HG03520 (cell line): ENCODE measurements around the gene RPS8.
A peak's percentile ranks its signal among the peaks of the same experiment; 100 is the strongest.
"Not testable (repeated sequence)": the region's sequence is repeated elsewhere in the genome, so short reads cannot be mapped to it uniquely, and the experiment has no call there.

Source experiments
- ATAC-seq: cut with Tn5 transposase; IDR thresholded peaks from one replicate; pipeline ENCODE4 v1.9.1; 2021; ENCODE audit warnings: mild to moderate bottlenecking, moderate library complexity; ENCODE audit not compliant: unreplicated experiment

Gene RPS8

DNA sequence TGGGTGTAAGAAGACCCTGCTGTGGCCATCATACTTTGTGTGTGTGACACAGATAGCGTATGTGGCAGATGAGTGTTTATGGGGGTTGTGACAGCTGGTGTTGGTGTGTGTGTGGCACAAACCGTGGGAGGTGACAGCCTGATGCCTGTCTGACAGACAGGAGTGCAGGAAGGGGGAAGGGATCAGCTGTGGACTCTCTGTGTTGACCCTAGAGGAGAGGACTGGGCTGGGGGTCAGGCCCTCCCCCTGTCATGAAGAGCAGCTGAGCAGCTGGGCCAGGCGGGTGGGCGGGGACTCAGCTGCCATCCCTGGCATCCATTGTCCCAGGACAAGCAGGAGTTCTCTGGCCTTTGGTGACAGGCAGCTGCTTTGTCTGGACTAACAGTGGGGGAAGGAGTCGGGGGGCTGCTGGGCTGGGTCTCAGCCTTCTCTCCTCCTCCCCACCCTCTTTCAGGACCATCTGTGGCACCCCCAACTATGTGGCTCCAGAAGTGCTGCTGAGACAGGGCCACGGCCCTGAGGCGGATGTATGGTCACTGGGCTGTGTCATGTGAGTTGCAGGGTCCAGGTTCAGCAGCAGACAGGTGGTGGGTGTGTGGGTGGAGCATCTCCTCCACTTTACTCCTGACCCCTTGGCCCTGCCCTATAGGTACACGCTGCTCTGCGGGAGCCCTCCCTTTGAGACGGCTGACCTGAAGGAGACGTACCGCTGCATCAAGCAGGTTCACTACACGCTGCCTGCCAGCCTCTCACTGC lies 27.1 kb downstream of the RPS8 start:
- no peak for ATAC-seq

DNA sequence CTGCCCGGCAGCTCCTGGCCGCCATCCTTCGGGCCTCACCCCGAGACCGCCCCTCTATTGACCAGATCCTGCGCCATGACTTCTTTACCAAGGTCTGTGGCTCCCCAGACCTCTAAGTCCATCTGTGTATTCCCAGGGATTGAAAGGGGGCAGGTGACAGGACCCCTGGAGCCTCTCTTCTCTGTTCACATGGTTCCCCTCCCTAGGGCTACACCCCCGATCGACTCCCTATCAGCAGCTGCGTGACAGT lies 27.6 kb downstream of the RPS8 start:
- no peak for ATAC-seq

DNA sequence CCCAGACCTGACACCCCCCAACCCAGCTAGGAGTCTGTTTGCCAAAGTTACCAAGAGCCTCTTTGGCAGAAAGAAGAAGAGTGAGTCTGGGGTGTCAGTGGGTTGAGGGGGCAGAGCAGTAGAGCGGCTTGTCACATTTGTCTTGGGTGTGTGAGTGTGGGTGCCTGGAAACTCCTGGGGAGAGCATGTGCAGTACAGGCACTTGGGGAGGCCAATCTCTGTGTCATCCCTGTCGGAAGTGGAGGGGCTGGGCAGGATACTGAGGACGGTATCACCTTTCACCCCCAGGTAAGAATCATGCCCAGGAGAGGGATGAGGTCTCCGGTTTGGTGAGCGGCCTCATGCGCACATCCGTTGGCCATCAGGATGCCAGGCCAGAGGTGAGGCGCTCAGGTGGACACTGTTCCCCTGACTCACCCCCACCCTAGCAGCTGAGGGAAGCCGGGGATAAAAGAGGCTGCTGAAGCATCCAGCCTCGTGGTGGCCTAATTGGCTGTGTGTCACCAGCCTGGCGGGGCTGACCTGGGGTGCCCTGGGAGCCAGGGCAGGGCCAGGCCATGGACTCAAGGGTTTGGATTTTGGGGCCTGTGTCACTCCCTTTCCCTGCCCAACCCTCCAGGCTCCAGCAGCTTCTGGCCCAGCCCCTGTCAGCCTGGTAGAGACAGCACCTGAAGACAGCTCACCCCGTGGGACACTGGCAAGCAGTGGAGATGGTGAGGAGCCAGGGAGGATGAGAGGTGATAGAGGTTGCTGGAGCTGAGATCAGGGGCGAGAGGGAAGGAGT lies 28.2 kb downstream of the RPS8 start:
- no peak for ATAC-seq

DNA sequence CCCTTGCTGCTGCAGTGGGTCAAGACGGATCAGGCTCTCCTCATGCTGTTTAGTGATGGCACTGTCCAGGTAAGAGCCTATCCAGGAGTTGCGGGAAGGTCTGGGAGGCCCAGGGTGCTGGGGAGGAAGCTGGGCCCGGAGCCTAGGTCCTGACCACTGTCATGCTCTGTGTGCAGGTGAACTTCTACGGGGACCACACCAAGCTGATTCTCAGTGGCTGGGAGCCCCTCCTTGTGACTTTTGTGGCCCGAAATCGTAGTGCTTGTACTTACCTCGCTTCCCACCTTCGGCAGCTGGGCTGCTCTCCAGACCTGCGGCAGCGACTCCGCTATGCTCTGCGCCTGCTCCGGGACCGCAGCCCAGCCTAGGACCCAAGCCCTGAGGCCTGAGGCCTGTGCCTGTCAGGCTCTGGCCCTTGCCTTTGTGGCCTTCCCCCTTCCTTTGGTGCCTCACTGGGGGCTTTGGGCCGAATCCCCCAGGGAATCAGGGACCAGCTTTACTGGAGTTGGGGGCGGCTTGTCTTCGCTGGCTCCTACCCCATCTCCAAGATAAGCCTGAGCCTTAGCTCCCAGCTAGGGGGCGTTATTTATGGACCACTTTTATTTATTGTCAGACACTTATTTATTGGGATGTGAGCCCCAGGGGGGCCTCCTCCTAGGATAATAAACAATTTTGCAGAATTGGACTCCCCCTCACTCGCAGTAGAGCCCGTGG lies 30.1 kb downstream of the RPS8 start:
- no peak for ATAC-seq

DNA sequence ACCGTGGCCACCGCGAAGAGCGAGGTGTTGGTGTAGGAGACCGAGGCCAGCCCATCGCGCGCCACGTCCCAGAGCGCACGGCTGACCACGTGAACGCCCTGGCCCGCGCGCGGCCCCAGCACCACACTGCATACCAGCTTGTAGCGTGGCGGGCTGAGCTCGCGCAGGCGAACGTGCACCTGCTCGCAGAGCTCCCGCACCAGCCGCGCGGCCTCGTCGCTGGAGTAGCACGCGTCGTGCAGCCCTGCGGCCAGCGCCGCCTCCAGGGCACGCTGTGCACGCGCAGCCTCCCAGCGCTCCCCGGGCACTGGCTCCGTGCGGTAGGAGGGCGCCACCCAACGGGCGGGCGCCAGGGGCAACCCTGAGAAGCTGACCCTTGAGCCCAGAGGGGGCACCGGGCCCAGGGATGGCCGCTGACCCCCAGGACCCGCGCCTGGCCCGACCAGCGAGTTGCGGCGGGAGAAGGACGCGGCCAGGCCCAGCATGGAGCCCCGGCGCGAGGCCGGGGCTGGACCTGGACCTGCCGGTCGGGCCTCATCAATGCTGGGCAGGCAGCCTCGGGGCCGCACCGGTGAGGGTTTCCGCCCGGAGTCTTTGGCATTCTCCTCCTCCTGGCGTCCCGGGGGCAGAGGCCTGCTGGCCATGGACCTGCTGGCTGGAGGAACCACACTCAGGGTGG lies 30.8 kb downstream of the RPS8 start:
- no peak for ATAC-seq

DNA sequence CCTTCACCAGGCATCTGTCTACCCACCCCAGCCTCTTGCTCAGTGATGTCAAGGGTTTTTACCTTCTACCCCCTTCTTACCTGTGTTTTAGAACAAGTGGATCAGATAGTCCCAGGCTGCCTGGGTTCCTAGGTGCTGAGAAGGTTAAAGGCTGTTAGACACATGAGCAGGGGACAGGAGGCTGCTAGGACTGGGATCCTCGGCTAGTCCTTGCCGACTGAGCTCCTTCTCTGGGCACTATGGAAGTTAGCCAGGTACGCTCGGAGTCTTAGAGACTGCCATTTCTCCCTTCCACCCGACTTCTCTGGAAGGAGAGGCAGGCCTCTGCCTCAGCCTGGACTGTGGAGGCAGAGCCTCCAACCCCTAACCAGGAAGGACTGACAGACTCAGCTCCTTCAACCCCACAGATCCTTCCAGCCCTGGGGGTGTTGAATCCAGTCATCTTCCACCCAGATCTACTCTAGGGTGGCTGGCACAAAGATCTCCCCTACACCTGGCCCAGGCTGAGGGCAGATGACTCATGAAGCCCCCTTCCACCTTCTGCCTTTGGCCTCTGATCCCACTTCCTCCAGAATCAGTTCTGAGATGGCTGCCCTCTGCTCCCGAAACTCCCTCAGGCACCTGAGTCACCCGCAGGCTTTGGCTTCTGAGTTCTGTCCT lies 31.5 kb downstream of the RPS8 start, which contains the start of gene DYNLT4:
Gene DYNLT4, minus strand, starts transcription at position 648 of the 660 bp plus-strand sequence. CDS start 683 bp downstream, outside the sequence.
- no peak for ATAC-seq

DNA sequence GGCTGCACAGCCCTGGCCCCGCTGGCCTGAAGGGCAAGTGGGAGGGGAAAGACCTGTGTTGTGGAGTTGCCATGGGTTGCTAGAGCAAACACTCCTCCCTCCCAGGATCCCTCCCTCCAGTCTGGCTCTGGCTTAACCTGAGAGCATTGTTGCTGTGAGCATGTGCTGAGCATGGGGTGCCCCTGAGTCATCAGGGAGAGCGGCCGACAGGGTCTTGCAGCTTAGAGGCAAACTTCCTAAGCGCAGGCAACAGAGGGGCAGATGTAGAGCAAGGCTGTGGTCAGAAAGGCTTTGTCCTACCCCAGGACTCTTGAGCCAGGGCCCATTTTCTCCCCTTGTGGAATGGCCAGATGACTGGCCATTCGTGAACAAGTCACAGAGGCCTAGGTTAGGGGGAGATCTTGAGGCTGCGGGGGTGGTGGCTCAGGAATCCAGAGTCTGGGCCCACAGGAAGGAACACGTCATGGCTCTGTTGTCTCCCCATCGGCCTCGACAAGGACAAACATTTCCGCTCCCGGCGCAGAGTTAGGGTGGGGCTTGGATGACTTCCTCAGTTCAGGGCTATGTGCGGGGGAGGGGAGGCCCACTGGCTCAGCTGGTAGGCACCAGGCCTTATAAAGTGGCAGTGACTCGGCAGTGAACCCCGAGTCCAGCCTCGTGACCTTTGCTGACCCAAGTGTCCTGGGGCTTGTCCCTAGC lies 32.2 kb downstream of the RPS8 start:
- ATAC-seq: peak; percentile 36

DNA sequence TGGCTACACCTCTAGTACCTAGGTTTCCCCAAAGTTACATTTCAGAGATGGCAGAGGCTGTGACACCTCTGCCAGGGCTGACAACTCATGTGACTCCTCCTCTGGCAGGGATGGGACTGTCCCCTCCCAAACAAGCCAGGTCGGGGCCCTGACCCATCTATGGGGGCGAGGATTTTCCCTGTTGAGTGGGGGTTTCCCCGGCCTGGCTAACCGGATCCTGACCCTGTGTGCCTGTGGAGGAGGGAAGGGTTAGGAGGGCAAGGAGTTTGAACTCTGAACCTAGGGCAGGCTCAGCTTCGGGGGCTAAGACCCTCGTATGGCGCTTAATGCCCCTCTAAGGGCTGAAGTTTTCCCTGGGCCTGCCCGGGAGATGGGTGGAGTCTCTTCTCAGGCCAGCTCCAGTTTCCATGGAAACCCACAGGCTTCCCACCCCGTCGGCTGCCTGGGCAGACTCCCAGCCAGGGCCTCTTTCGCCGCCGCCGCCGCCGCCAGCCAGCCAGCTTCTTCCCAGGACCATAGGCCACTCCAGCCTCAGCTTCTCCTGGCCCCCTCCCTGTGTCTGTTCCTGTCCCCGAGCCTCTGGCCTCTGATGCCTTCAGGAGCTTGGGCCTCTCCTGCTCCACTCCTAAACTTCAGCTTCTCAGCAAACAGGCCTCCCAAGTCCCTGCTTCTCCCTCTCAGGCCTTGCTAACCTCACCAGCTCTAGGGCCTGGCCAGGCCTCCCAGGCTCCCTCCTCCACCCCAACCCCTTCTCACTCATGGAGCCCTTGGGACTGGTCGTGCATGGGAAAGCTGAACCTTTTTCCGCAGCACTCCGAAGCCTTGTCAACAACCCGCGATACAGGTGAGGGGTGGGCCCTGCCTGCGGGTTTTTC lies 33.0 kb downstream of the RPS8 start, which contains the start of gene BTBD19:
Gene BTBD19, plus strand, starts transcription at position 461 of the 875 bp plus-strand sequence. Its CDS starts 298 bp downstream, at position 759.
- ATAC-seq: no peak

DNA sequence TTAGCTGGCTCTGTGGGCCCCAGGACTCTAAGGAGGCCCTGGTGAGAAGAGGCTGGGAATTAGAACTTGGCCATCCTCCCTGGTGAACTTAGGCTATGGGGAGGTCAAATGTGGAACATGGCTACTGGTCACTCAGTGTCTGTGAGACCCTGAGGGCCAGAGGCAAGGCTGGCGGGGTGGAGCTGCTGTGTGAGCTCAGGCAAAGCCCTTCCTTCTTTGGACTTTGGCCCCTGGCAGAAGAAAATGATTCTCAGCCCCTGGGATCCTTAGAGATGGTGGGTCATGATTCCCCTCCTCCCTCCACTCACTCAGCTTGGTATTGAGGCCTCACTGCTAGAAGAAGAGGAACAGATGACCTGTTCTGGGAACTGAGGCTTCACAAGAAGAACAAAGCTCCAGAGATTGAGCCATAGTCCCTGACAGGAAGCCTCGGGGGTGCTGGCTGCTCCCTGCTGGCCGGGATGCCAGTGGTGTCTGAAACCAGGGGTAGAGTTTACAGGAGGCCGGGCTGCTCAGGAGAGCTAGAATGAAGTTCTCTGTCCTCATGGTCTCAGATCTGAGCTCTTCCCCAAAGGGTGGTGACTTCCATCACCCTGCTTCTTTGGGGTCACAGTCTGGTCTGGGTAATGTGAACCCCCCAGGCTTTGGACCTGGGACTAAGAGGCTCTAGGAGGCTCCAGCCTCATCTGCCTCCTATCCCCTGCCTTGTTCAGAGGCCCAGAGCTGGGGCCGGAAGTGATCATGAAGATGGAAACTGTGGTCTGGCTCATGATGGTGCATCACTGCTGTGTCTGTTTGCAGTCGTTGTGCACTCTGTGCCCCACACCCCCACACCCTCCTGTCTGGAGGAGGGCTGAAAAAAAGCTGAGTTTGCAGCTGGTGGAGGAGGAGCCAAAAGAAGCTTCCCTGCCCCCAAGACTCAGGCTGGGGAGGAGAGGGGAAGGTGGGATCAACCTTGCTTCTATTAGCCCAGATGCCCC lies 33.9 kb downstream of the RPS8 start:
- peak; percentile 55 for ATAC-seq

DNA sequence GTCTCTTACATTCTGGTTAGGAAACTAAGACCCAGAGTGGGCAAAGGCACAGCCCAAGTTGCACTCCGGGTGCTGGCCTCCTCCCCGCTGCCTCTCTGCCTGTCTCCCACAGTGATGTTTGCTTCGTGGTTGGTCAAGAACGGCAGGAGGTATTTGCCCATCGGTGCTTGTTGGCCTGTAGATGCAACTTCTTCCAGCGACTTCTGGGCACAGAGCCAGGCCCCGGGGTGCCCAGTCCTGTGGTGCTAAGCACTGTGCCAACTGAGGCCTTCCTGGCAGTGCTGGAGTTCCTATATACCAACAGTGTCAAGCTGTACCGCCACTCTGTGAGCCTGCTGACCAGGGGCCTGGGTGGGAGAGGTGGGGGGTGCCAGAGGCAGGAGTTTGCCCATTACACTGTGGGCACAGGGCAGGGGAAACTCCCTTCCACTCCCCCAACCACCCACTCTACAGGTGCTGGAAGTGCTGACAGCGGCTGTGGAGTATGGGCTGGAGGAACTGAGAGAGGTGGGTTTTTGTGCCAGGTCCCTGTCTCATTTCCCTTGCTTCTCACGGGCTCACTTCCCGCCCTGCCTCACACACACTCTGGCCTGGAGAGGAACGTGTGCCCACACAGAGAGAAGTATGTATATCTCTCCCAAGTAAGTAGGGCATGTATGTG lies 34.9 kb downstream of the RPS8 start:
- no peak for ATAC-seq

DNA sequence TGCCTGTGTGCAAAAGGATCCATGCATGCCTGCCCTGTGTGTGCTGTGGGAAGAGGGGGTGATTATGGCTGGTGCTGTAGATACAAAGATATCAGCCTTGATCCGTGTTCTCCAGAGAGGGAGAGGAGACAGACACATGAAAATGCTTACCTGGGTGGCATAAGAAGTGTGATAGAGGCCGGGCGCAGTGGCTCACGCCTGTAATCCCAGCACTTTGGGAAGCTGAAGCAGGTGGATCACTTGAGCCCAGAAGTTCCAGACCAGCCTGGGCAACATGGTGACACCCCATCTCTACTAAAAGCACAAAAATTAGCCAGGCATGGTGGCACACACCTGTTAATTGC lies 35.4 kb downstream of the RPS8 start:
- ATAC-seq: not testable (repeated sequence)

DNA sequence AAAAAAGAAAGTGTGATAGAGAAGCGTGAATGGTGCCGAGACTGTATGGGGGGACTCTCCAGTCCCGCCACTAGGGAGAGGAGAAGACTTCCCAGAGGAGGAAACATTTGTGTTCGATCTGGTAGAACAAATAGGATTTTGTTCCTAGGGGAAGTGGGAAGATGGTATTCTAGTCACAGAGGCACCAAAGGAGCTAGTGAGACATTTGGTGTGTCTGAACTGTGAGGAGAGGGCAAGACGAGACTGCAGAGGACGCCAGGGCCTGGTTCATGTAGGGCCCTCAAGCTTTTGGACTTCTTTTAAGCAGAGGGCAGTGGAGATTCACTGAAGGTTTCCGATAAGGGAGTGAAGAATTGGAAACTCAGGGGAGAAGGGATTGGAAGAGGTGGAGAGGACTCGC lies 35.9 kb downstream of the RPS8 start:
- no peak for ATAC-seq

DNA sequence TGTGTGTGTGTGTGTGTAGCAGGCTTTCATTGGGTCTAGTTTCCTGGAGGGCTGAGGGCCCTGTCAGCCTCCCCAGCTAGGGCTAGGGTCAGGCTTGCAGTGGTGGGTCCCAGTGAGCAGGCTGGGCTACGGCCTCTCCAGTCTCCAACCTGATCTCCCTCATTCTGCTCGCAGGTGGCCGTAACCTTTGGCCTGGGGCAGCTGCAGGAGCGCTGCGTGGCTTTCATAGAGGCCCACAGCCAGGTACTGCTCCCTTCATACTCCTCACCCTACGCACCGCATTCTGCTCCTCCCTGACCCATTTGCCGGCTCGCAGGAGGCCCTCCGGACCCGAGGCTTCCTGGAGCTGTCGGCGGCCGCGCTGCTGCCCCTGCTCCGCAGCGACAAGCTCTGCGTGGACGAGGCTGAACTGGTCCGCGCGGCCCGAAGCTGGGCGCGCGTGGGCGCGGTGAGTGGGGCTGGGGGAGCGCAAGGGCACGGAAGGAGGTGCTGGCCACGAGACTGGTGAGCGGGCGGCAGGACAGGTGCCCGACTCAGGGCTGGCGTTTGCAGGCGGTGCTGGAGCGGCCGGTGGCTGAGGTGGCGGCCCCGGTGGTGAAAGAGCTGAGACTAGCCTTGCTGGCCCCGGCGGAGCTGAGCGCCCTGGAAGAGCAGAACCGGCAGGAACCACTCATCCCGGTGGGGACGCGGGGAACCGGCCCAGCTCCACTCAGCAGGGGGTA lies 37.6 kb downstream of the RPS8 start:
- ATAC-seq: no peak

DNA sequence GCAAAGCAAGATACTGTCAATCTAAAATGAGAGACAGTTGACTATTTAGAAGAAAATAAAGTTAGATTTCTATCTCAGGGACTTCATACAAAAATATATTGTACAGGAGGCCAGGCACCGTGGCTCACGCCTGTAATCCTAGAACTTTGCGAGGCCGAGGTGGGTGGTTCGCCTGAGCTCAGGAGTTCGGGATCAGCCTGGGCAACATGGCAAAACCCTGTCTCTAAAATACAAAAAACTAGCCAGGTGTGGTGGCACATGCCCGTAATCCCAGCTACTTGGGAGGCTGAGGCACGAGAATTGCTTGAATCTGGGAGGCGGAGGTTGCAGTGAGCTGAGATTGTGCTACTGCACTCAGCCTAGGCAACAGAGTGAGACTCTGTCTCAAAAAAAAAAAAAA lies 40.6 kb downstream of the RPS8 start:
- ATAC-seq: not testable (repeated sequence)

DNA sequence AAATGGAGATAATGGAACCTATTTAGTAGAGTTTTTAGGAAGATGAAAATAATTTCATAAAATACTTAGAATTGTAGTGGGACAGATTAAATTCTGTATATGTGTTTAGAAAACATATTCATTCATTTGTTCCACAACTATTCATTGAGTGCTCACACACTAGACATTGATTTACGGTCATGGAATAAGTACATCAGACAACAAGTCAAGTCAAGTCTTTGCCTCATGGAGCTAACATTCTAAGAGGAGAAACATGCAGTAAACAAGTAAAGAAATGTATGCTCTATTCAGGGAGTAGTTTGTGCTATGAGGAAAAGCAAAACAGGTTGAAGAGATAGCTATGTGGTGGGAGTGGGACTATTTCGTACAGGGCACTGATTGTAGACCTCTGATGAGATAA lies 42.0 kb downstream of the RPS8 start:
- no peak for ATAC-seq

DNA sequence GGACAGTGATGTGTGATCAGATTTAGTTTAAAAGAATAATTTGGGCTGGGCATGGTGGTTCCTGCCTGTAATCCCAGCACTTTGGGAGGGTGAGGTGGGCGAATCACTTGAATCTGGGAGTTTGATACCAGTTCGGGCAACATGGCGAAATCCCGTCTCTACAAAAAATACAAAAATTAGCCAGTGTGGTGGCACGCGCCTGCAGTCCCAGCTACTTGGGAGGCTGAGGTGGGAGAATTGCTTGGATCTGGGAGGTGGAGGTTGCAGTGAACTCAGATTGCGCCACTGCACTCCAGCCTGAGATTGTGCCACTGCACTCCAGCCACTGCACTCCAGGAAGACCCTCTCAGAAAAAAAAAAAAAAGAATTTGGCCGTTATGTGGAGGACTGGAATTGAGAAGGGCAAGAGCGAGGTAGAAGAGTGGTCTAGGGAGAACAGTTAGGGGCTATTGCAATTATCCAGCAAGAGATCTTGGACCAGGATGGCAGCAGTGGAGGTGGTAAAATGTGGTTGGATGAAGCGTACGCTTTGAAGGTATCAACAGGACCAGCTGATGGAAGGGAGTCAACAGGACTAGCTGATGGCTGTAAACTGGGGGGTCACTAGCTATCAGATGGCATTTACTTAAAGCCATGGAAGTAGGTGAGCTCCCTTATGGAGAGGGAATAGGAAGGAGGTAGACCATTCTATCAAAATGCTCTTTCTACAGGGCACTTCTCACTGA lies 42.6 kb downstream of the RPS8 start:
- ATAC-seq: no peak
